Osteocyte (in vitro differentiated cells): ENCODE results near the gene KIF5C. TPM values are rescaled to one million over a fixed set of nuclear protein-coding genes. Genes with fewer than 3 reads are reported as not detected.

Experiments
- DNase-seq: peaks from one replicate; pipeline ENCODE4 v3.0.0; 2021; ENCODE audit warnings: mixed read lengths; ENCODE audit not compliant: unreplicated experiment; ENCODE audit errors: extremely low spot score
- H3K27ac Mint-ChIP-seq: one replicate; pipeline ENCODE4 v1.8.0; 2021; ENCODE audit warnings: mild to moderate bottlenecking, mixed read lengths; ENCODE audit not compliant: unreplicated experiment
- H3K27me3 Mint-ChIP-seq: one replicate; pipeline ENCODE4 v1.8.0; 2021; ENCODE audit warnings: mixed read lengths; ENCODE audit not compliant: unreplicated experiment
- H3K36me3 Mint-ChIP-seq: one replicate; pipeline ENCODE4 v1.8.0; 2021; ENCODE audit warnings: mixed read lengths; ENCODE audit not compliant: unreplicated experiment
- H3K4me1 Mint-ChIP-seq: one replicate; pipeline ENCODE4 v1.8.0; 2021; ENCODE audit warnings: mixed read lengths; ENCODE audit not compliant: unreplicated experiment
- H3K4me3 Mint-ChIP-seq: one replicate; pipeline ENCODE4 v1.8.0; 2021; ENCODE audit warnings: mild to moderate bottlenecking, moderate library complexity, mixed read lengths; ENCODE audit not compliant: unreplicated experiment
- H3K9me3 Mint-ChIP-seq: one replicate; pipeline ENCODE4 v1.8.0; 2021; ENCODE audit warnings: mixed read lengths; ENCODE audit not compliant: unreplicated experiment
- total RNA-seq: library from RNA; stranded (reverse); gene quantifications from 2 replicates; pipeline ENCODE4 v1.2.1, GENCODE V29; 2021
- TF ChIP-seq, protein P1 (sequence below): fragments of 200-600 bp; sonication (generic); IDR thresholded peaks from 2 replicates; pipeline ENCODE4 v1.5.0; 2021; ENCODE audit warnings: antibody characterized with exemption, mild to moderate bottlenecking, moderate library complexity

Gene KIF5C
- total RNA-seq, 1 donor from 2014 or later, result 10.2 TPM

DNA sequence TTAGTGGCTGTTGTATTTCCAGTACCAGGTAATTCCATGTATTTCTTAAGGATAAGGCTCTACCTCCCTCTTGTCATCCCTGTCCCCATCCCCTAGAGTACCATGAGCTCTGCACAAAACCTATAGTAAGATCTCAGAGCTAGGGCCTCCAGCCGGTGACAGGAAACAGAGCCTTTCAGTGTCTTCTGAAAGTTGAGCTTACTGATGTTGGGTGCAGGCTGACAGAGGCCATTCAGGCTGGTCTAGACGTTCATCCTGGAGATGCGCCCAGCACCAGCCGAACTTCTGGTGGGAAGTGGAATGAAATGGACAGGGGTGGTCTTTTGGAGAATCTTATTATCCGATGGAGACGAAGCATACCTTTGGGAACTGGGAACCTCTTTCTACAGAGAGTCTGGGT lies 146.7 kb downstream of the KIF5C start:
- TF ChIP-seq, protein P1, sequence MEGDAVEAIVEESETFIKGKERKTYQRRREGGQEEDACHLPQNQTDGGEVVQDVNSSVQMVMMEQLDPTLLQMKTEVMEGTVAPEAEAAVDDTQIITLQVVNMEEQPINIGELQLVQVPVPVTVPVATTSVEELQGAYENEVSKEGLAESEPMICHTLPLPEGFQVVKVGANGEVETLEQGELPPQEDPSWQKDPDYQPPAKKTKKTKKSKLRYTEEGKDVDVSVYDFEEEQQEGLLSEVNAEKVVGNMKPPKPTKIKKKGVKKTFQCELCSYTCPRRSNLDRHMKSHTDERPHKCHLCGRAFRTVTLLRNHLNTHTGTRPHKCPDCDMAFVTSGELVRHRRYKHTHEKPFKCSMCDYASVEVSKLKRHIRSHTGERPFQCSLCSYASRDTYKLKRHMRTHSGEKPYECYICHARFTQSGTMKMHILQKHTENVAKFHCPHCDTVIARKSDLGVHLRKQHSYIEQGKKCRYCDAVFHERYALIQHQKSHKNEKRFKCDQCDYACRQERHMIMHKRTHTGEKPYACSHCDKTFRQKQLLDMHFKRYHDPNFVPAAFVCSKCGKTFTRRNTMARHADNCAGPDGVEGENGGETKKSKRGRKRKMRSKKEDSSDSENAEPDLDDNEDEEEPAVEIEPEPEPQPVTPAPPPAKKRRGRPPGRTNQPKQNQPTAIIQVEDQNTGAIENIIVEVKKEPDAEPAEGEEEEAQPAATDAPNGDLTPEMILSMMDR, result no peak
- Mint-ChIP-seq H3K36me3 (no peaks in the 10 kb centered on the region), H3K4me3 (no peak overlapping the region), H3K4me1 (peaks cover 26% of the 10 kb centered on the region), H3K27ac (no peak overlapping the region), H3K9me3 (no peaks in the 10 kb centered on the region), H3K27me3 (no peaks in the 10 kb centered on the region)
- DNase-seq, result no peak

DNA sequence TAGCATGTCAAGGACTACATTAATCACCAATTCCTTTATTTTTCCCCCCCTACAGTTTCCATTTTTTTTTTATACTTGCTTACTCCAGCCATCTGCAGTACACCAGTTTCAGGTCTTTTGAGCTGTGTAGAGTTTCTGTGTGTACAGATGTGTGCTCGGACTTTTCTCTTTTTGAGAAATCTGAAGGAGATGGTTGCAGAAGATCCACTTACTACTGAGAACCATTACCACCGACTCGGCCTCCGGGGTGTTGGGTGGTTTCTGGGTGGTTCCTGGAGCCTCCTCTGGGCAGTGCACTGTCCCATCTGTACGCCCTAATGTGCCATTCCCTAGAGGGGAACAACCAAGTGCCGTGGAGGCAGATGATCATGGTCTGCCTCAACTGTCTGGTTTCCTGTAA lies 148.1 kb downstream of the KIF5C start:
- H3K36me3 Mint-ChIP-seq, result no peaks in the 10 kb centered on the region
- H3K27ac Mint-ChIP-seq, result no peak overlapping the region
- H3K4me1 Mint-ChIP-seq, result peaks cover 15% of the 10 kb centered on the region
- no peaks in the 10 kb centered on the region for H3K9me3 Mint-ChIP-seq
- TF ChIP-seq, protein P1, result no peak
- DNase-seq, result no peak
- H3K4me3 Mint-ChIP-seq, result no peak overlapping the region
- H3K27me3 Mint-ChIP-seq, result no peaks in the 10 kb centered on the region

DNA sequence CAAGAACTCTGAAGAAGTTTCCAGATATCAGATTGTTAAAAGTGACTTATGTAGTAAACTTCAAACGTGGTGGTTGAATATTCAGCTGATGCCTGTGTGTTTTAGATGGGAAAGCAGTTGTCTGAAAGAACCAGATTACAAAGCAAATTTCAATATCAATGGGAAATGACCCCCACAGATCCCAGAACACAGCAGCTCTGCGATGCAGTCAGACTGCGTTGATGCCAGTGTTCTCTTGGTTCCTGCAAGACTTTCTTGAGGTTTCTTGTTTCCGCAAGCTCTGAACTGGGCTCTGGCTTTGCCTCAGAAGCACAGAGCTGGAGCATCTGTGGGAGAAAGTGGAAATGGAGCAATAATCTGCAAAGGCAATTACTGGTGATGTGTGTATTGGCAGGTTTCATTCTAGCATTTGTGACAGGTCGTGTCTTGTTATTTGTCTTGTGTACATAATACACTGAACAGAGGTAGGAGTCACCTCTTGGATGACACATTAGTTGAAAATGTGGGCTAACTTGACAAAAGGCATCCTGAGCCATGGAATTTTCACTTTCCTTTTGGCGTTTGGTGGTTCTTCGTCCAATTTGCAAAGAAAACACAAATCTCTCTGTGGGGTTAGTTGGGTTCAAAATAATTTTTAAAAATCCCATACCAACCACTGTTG lies 152.7 kb downstream of the KIF5C start:
- H3K4me1 Mint-ChIP-seq, result no peaks in the 10 kb centered on the region
- DNase-seq, result no peak
- TF ChIP-seq, protein P1, result no peak
- no peak overlapping the region for H3K4me3 Mint-ChIP-seq
- no peak overlapping the region for H3K27ac Mint-ChIP-seq
- H3K36me3 Mint-ChIP-seq, result no peaks in the 10 kb centered on the region
- H3K27me3 Mint-ChIP-seq, result no peaks in the 10 kb centered on the region
- H3K9me3 Mint-ChIP-seq, result no peaks in the 10 kb centered on the region

DNA sequence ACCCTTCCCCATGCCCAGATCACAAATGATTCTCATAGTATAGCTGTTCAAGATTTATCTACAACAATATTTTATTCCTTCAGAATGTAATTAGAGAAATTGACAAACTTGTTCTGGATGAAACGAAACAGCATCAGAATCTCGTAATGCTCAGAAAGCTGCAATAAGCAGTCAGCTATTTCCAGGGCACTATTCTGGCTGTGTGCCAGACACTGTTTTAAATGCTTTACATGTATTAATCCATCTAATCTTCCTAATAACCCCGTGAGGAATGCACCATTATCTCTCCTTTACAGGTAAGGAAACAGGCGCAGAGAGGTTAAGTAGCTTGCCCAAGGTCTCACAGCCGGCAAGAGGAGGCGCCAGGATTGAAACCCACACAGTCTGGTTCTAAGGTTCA lies 153.3 kb downstream of the KIF5C start:
- Mint-ChIP-seq H3K27ac (no peak overlapping the region), H3K9me3 (no peaks in the 10 kb centered on the region), H3K27me3 (no peaks in the 10 kb centered on the region), H3K36me3 (no peaks in the 10 kb centered on the region), H3K4me1 (no peaks in the 10 kb centered on the region), H3K4me3 (no peak overlapping the region)
- TF ChIP-seq, protein P1, result no peak
- no peak for DNase-seq

DNA sequence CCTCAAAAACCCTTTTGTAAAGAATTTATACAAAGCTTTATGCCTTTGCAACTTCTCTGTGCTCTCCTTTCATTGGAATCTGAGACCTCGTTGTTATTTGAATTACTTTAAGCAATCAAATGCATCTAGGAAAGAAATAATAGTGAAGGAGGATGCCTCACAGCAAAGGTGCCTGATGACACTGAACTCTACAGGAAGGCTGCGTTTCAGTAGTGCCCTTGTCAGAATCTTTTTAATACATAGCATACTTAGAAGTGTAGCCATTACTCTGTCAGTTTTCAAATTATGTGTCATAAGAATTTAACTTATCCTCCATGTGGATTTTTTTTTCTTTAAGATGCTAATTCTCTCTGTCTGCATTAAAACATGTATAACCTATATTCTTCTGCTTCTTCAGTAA lies 153.9 kb downstream of the KIF5C start:
- no peaks in the 10 kb centered on the region for H3K27me3 Mint-ChIP-seq
- H3K4me1 Mint-ChIP-seq, result no peaks in the 10 kb centered on the region
- TF ChIP-seq, protein P1, result no peak
- no peak overlapping the region for H3K27ac Mint-ChIP-seq
- H3K36me3 Mint-ChIP-seq, result no peaks in the 10 kb centered on the region
- no peak overlapping the region for H3K4me3 Mint-ChIP-seq
- no peak for DNase-seq
- no peaks in the 10 kb centered on the region for H3K9me3 Mint-ChIP-seq
